ENCODE results near the gene RNF40. TPM values are rescaled to one million over a fixed set of nuclear protein-coding genes. Genes with fewer than 3 reads are reported as not detected.

Gene RNF40
- total and polyA plus RNA-seq, 2 of the 8 experiments (the other 6 are each of a cell fraction or from before 2014, with no cell fraction given), result 38.5 to 68.7 TPM

DNA sequence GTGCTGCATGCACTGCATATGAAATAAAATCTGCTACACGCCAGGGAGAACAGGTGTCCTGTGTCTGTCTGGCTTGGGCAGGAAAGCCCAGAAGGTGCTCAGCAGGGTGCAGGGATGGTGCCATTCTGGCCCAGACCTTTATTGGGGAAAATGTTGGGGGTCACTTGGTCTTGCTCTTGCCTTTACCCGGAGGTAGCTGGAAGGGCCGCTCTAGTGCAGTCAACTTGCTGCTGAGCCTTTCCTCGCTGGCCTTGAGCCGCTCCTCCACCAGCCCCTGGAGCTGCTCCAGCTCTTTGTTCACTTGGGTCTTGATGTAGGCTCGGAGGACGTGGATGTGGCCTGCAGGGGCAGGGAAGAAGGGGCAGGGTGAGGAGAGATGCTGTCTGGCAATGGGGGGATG lies 4.8 kb upstream of the RNF40 start (continued):
- TF ChIP-seq SP1 (IDR thresholded peaks at IDR 0.05; ENCODE audit: low read depth, low read length) (no peak), RXRA (IDR thresholded peaks at IDR 0.05; ENCODE audit: insufficient read depth, low read depth, low read length) (no peak), BACH1 (IDR thresholded peaks at IDR 0.05; ENCODE audit: low read length) (no peak), CTBP2 (IDR thresholded peaks at IDR 0.05; ENCODE audit: borderline replicate concordance, insufficient read depth, insufficient read length, low read length) (no peak), SP2 (IDR thresholded peaks at IDR 0.05; ENCODE audit: low read length) (no peak), RBBP5 (IDR thresholded peaks at IDR 0.05; ENCODE audit: borderline replicate concordance, low read depth, low read length) (no peak), TBP (IDR thresholded peaks at IDR 0.05; ENCODE audit: low read depth, low read length) (no peak)

Data from H1 (cell line).